Measurements from ENCODE around the gene SMARCD1. TPM values are rescaled to one million over a fixed set of nuclear protein-coding genes. Genes with fewer than 3 reads are reported as not detected.

SMARCD1 gene
- total RNA-seq, 6 experiments from 2014 or later: 37.6 to 59.1 (median 44.2) TPM

DNA sequence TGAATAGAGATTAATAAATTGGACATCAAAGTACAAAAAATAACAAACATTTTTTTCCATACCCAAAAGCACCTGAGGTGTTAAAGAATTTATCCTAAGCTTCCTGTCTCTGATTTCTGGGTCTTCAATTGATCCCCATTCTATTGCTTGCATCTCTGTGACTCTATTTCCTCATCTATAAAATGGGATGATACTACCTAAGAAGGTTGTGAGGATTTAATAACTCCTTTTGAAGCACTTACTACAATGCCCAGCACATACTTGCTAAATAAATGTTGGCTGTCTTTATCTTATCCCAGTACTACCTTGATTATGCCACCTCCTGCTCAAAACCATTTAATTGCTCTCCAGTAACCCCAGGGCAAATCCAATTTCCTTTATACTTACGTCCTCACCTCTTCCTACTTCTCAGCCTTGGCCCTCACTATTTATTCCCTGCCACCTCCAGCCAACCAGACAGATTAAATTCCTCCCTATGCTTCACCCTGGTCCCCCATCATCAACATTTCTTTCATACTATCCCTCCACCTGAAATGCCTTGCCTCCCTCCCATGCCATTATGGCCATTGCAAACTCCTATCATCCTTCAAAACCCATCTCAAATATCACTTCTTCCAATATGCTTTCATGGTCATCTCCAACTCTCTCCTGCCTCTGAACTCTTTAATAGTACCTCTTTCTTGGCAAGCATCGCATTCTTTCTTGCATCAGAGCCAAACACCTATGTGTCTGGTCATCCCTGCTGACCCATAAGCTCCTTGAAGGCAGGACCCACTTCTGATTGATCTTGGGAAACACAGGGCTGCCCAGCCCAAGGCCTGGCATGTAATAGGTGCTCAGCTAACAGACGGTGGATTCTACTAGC lies 35.7 kb upstream of the SMARCD1 start:
- H3K27me3 Mint-ChIP-seq (ENCODE audit: insufficient read depth): peaks cover 29% of the 10 kb centered on the region
- H3K27ac Mint-ChIP-seq: no peak overlapping the region
- no peak for DNase-seq

GRCh38 chr12:50050119-50050385 lies 35.1 kb upstream of the SMARCD1 start:
- H3K4me3 Mint-ChIP-seq: peak overlapping the region; percentile 60; the same call in 1 of the 2 replicates
- no peak for TF ChIP-seq CTCF (IDR thresholded peaks at IDR 0.05)
- no peaks in the 10 kb centered on the region for H3K4me1 Mint-ChIP-seq (ENCODE audit: low read depth)
- DNase-seq: no peak
- H3K9me3 Mint-ChIP-seq: no peaks in the 10 kb centered on the region
- H3K27me3 Mint-ChIP-seq (ENCODE audit: insufficient read depth): peaks cover 26% of the 10 kb centered on the region
- no peaks in the 10 kb centered on the region for H3K36me3 Mint-ChIP-seq (ENCODE audit: low read depth)
- no peak overlapping the region for H3K27ac Mint-ChIP-seq

More for the DNA sequence above, 35.7 kb upstream of the SMARCD1 start:
- no peaks in the 10 kb centered on the region for H3K36me3 Mint-ChIP-seq (ENCODE audit: low read depth)
- H3K4me1 Mint-ChIP-seq (ENCODE audit: low read depth): no peaks in the 10 kb centered on the region
- no peaks in the 10 kb centered on the region for H3K9me3 Mint-ChIP-seq
- no peak for TF ChIP-seq CTCF (IDR thresholded peaks at IDR 0.05)
- H3K4me3 Mint-ChIP-seq: no peak overlapping the region

GRCh38 chr12:50050410-50051098 lies 34.6 kb upstream of the SMARCD1 start:
- Mint-ChIP-seq H3K9me3 (no peaks in the 10 kb centered on the region), H3K27me3 (ENCODE audit: insufficient read depth) (peaks cover 26% of the 10 kb centered on the region), H3K4me3 (peak overlapping the region; percentile 60)

GRCh38 chr12:50051101-50051806 lies 33.9 kb upstream of the SMARCD1 start:
- Mint-ChIP-seq H3K9me3 (no peaks in the 10 kb centered on the region), H3K27ac (no peak overlapping the region), H3K4me3 (no peak overlapping the region), H3K36me3 (ENCODE audit: low read depth) (no peaks in the 10 kb centered on the region), H3K4me1 (ENCODE audit: low read depth) (peaks cover 7% of the 10 kb centered on the region), H3K27me3 (ENCODE audit: insufficient read depth) (peaks cover 30% of the 10 kb centered on the region)
- DNase-seq: no peak
- TF ChIP-seq CTCF (IDR thresholded peaks at IDR 0.05): no peak

More at GRCh38 chr12:50050410-50051098, 34.6 kb upstream of the SMARCD1 start:
- TF ChIP-seq CTCF (IDR thresholded peaks at IDR 0.05): no peak
- H3K36me3 Mint-ChIP-seq (ENCODE audit: low read depth): no peaks in the 10 kb centered on the region
- H3K27ac Mint-ChIP-seq: no peak overlapping the region
- no peaks in the 10 kb centered on the region; the same call in 1 of the 2 replicates for H3K4me1 Mint-ChIP-seq (ENCODE audit: low read depth)
- no peak for DNase-seq

DNA sequence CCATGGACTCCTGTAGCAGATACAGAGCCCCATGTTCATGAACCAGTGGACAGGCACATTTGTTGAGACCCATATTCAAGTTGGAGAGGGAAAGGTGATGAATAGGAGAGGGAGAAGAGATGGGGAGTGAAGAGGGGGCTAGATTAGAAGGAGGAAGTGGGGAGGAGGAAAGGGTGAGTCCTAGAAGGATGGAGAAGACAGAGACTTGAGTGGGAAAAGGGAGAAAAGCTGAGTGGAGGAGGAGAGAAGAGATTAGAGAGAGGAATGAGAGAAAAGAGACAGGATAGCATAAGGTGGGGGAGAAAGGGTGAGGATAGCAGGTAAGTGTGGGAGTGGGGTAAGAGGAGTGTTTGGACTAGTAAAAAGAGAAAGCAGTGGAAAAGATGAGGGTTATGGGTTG lies 32.6 kb upstream of the SMARCD1 start:
- Mint-ChIP-seq H3K36me3 (ENCODE audit: low read depth) (no peaks in the 10 kb centered on the region), H3K4me3 (no peak overlapping the region), H3K27ac (no peak overlapping the region), H3K4me1 (ENCODE audit: low read depth) (peaks cover 17% of the 10 kb centered on the region), H3K9me3 (no peaks in the 10 kb centered on the region), H3K27me3 (ENCODE audit: insufficient read depth) (peaks cover 35% of the 10 kb centered on the region)
- DNase-seq: no peak
- no peak for TF ChIP-seq CTCF (IDR thresholded peaks at IDR 0.05)
